GM19099 (cell line): Measurements from ENCODE around the gene PDSS2.

Experiments used
- POLR2A ChIP-seq: IDR thresholded peaks from 3 replicates; pipeline ENCODE4 v1.6.1; 2011; ENCODE audit warnings: low read depth; ENCODE audit not compliant: insufficient read length; ENCODE audit errors: extremely low read depth

PDSS2 gene

DNA sequence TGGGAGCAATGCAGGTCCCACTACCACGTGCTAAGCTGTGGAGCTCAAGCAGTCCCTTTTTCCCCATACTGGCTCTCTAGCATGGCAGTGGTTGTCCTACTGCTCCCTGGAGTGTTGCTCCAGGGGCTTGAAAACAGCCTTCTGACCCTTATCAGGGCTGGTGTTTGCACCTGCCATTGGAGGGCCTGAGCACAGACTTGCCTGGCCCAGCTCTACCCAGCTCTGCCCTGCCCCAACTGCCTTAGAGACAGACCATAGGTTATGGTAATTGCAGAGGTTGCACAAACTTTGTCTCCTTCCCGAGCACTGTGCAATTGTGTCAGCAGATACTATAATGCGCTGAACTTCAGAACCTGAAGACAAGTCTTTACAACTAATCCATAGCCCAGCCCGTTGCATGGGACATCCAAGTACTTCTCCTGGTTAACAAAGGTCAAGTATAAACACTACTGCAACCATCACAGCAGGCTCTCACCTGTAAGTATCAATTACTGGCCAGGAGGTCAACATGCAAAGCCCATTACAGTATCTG lies 58.7 kb downstream of the PDSS2 start:
- no peak for TF ChIP-seq POLR2A

GRCh38 chr6:107399935-107400334 lies 59.4 kb downstream of the PDSS2 start:
- TF ChIP-seq POLR2A, result no peak

DNA sequence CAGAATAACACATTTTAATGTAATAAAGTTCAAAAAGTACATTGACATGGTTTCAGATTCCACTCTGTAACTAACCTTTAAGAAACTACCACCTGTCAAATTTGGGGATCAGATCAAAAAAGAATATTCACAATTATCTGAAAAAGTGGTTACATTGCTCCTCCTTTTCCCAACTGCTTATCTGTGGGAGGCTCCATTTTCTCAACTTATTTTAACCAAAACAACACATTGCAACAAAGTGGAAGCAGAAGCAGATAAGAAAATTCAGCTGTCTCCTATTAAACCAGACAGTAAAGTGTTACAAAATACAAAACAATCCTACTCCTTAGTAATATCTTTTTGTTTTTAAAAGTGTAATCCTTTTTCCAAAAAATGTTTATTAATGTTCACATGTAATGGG lies 61.4 kb downstream of the PDSS2 start:
- no peak for TF ChIP-seq POLR2A

DNA sequence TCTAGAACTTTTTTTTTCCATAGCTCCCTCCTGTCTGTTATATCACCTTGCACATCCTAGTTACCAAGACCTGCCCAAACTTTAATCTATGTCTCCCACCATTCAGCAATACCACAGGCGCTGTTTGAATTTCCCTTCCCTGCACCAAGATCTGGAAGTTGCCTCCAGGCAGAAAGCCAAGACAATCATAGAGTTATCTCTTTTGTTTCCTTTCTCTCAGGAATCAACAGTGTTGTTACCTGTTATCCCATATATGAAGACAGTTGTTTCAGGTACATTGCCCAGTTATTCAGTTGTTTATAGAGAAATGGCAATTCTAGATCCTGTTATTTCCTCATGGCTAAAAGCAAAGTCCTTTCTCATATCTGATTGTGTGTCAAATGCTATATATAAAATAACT lies 63.2 kb downstream of the PDSS2 start:
- no peak for TF ChIP-seq POLR2A

DNA sequence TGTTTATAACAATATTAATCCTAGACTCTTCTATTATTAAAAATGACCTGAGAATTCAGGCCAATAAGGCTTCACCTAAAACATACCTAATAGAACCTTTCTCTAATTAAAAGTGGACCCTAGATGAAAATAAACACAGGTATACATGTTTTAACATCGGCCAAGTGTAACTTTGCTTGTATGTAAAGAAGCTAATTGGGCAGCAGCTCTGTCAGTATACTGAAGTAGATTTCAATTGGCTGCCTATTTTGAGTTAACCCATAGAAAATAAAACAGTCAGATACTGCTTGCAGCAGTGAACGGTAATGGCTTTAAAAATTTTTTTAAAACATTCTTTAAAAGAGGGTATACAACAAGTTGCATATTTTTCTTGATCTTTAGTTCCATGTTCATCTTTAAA lies 67.3 kb downstream of the PDSS2 start:
- no peak for TF ChIP-seq POLR2A

DNA sequence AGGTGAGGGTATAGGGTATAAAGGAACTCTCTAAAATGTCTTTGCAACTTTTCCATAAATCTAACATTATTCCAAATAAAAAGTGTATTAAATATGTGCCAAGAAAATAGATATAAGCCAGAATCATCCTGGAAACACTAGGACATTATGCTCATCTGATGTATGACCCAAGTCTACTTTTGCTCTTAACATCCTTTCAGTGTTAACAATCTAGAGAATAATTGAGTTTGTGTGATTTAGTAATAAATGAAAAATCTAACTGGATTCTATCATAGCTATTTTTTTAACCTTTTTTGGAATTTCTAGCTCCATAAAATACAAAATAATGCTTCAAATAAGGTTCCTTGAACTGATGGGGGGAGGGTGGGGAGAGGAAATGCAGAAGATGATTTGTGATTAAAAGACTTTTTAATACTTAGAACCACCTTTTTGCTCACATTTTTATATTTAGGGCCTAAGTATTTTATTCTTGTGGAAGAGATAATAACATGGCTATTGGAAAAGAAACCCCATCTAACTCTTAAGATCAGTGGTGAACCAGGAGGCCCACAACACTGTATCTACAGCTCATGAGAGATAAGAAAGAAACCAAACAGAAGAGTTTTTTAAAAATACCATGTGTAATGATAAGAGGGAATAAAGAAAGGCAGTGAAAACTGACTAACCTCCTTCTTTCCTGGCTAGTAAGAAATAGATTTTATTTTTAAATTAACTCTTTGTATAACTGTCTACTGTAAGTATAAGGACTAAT lies 68.5 kb downstream of the PDSS2 start:
- TF ChIP-seq POLR2A, result no peak

DNA sequence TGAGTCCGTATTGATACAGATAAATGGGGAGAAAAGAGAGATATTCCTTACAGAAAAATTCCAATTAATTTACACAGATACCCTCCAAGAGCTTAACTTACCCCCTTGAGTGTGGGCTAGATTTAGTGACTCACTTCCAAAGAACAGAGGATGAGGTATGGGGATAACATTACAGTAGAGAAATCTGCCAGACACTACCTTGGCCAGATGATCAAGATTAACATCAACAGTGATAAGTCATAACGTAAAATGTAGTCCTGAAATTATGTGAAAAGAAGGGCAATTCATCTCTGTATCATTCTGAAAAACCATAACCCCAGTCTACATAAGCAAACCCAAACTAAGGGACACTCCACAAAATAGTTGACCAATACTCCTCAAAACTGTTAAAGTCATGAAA lies 69.3 kb downstream of the PDSS2 start:
- no peak for TF ChIP-seq POLR2A

GRCh38 chr6:107386904-107387303 lies 72.5 kb downstream of the PDSS2 start:
- TF ChIP-seq POLR2A, result no peak

DNA sequence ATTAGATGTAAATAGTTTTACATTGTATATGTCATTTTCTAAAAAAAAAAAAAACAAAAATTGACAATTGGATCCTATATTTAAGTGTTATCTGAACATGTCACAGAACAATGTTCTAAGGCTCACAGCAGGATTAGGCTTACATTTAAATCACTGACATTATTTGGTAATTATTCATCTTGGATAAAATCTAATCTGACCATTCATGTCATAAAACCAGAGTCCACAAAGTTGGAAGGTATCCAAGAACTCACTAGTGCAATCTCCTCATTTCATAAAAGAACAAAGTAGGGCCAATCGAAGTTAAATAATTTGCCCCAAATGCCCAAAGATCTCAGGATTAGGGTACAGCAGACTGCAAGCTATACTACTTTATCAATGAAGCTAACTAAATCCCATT lies 73.0 kb downstream of the PDSS2 start:
- no peak for TF ChIP-seq POLR2A

- no peak for TF ChIP-seq POLR2A
These were observed 75.7 kb downstream of the PDSS2 start for GRCh38 chr6:107383705-107384104.

- TF ChIP-seq POLR2A, result no peak
These were observed 85.1 kb downstream of the PDSS2 start for GRCh38 chr6:107374264-107374663.

DNA sequence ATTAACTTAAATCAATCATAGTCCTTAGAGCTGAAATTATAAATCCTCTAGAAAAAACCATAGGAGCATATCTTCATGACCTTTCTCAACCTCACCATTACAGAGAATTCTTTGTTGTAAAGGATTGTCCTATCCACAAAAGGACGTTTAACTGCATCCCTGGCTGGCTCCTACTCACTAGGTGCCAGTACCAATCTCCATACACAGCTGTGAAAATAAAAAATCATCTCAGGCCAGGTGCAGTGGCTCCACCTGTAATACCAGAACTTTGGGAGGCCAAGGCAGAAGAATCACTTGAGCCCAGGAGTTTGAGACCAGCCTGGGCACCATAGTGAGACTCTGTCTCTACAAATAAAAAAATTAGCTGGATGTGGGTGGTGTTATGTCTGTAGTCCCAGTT lies 89.9 kb downstream of the PDSS2 start:
- TF ChIP-seq POLR2A, result no peak

DNA sequence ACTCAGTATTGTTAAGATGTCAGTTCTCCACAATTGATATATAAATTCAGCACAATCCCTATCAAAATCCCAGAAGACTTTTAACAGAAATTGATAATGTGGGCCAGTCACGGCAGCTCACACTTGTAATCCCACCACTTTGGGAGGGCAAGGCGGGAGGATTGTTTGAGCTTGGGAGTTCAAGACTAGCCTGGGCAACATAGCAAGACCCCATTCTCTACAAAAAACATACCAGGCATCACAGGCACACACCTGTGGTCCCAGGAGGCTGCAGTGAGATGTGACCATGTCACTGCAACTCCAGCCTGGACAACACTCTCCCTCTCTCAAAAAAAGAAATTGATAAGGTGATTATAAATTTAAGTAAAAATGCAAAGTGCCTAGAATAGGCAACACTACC lies 90.9 kb downstream of the PDSS2 start:
- TF ChIP-seq POLR2A, result no peak

DNA sequence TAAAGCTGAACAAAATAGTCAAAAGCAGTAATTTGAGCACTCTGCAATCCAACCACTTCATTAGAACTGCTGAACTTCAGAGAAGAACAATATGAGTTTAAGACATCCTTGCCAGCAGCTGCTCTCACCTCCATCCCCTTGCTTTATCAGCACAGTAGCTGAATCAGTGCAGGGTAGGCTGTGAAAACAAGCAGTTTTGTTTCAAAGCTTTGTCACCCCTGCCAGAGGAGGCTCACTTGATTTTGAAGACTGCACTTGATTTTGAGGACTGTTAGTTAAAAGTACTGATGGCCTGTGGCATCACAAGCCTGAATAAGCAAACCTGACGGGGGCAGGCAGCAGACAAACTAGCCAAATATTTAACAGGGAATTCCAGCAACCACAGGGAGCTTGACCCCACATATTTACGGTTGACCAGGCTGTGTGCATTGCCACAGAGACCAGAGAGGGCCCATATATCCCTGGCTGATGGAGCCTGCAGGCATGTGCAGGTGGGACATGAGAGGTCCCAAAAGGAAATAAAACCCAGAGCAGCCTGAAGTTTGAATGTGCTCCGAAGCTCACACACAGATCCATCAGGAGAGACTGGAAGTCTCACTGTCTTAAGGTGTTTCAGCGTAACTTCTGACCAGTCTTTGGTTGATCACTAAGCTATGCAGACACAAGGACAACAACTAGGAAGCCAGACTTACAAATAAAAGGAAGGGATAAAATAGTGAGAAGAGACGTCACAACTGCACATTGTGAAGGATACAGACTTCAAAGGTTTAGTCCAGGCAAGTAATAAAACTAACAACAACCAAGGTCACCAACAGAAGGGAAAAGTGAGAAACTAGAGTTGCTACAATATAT lies 97.4 kb downstream of the PDSS2 start:
- TF ChIP-seq POLR2A, result no peak

DNA sequence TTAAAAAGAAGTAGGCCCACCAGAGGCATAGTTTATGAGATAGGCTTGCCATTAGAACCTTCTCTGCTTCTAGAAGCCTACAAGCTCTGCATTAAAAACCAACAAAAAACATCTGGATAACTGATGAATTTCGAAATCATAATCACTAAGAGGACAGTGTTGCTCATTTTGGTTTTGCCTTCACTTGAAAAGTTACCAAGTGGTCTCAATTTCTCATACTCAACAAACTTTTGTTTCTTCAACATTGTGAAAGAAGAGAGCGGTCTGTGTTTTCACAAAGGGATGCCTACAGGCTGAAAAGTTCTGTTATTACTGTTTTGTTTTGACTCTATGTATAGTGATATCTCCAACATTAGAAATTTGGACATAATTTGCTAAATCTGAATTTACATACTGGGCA lies 98.9 kb downstream of the PDSS2 start:
- TF ChIP-seq POLR2A, result no peak

- no peak for TF ChIP-seq POLR2A
These were observed 101.5 kb downstream of the PDSS2 start for GRCh38 chr6:107357842-107358241.

DNA sequence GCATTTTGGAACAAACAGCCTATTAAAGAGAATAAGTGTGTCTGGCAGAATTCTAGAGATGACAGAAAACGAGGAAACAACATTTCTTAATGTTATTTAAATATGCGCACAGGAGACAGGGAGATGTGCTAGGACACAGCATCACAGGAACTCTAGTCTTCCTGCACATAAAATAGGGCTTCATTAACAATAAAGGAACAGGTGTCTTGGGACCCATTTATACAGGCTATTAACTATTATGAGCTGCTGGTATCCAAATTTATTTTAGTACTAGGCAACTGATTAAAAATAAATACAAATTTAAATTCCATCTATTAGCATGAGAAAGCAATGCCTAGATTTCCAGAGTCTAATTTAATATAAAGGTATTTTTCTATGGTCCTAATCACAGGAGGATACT lies 102.3 kb downstream of the PDSS2 start:
- no peak for TF ChIP-seq POLR2A

- TF ChIP-seq POLR2A, result no peak
These were observed 103.7 kb downstream of the PDSS2 start for GRCh38 chr6:107355659-107356058.
